Brain microvascular endothelial cell (primary cell): ENCODE measurements around the gene MAP2K6.
"Not testable (repeated sequence)": the region's sequence is repeated elsewhere in the genome, so short reads cannot be mapped to it uniquely, and the experiment has no call there.

Source experiments
- DNase-seq: peaks from one replicate; pipeline ENCODE4 v3.0.0-alpha.2; 2020
- H3K27ac ChIP-seq: fragments of 250-450 bp; sonication (Bioruptor Pico); 2 replicates; pipeline ENCODE4 v1.5.1; 2020; ENCODE audit warnings: mild to moderate bottlenecking, moderate library complexity
- H3K27me3 ChIP-seq: fragments of 250-450 bp; sonication (Bioruptor Pico); replicated peaks from 2 replicates; pipeline ENCODE4 v1.5.1; 2020; ENCODE audit warnings: mild to moderate bottlenecking
- H3K36me3 ChIP-seq: fragments of 250-450 bp; sonication (Bioruptor Pico); replicated peaks from 2 replicates; pipeline ENCODE4 v1.5.1; 2020; ENCODE audit warnings: mild to moderate bottlenecking
- H3K4me3 ChIP-seq: 2 replicates; pipeline ENCODE4 v1.5.1; 2011; ENCODE audit warnings: low read depth, mild to moderate bottlenecking, control low read depth, low read length, moderate library complexity
- CTCF ChIP-seq: IDR thresholded peaks from 2 replicates; pipeline ENCODE4 v1.5.1; 2011; ENCODE audit warnings: low read depth, mild to moderate bottlenecking, moderate library complexity, low read length, control low read depth, inconsistent platforms; ENCODE audit errors: missing control alignments
- in situ Hi-C: cut with HindIII; loops from 2 replicates; pipeline ENCODE4 v1.10.0; 2017; ENCODE audit warnings: low sequenced_read_pairs, low pct_ligation_motif_present

Gene MAP2K6

GRCh38 chr17:69477903-69478266 lies 63.4 kb downstream of the MAP2K6 start:
- DNase-seq, result no peak
- Histone ChIP-seq H3K27ac (no peak overlapping the region), H3K36me3 (no peaks in the 10 kb centered on the region), H3K4me3 (no peak overlapping the region), H3K27me3 (no peaks in the 10 kb centered on the region)
- in situ Hi-C loops, result no loop called here
- TF ChIP-seq CTCF, result no peak

GRCh38 chr17:69478916-69479315 lies 64.4 kb downstream of the MAP2K6 start:
- Histone ChIP-seq H3K27me3 (no peaks in the 10 kb centered on the region), H3K27ac (no peak overlapping the region), H3K4me3 (no peak overlapping the region), H3K36me3 (no peaks in the 10 kb centered on the region)
- in situ Hi-C loops, result no loop called here
- no peak for TF ChIP-seq CTCF
- no peak for DNase-seq

- H3K4me3 ChIP-seq, in situ Hi-C loops, H3K27me3 ChIP-seq, DNase-seq, H3K27ac ChIP-seq, H3K36me3 ChIP-seq: not testable (repeated sequence)
These were observed 65.3 kb downstream of the MAP2K6 start for GRCh38 chr17:69479756-69480155.

GRCh38 chr17:69480245-69480644 lies 65.7 kb downstream of the MAP2K6 start:
- no peak for TF ChIP-seq CTCF
- no peaks in the 10 kb centered on the region for H3K36me3 ChIP-seq
- in situ Hi-C loops, result no loop called here
- no peak overlapping the region for H3K27ac ChIP-seq
- H3K4me3 ChIP-seq, result no peak overlapping the region
- DNase-seq, result no peak
- no peaks in the 10 kb centered on the region for H3K27me3 ChIP-seq

GRCh38 chr17:69485251-69485661 lies 70.8 kb downstream of the MAP2K6 start:
- in situ Hi-C loops, result no loop called here

GRCh38 chr17:69485901-69486643 lies 71.6 kb downstream of the MAP2K6 start:
- Histone ChIP-seq H3K4me3 (no peak overlapping the region), H3K36me3 (no peaks in the 10 kb centered on the region), H3K27ac (no peak overlapping the region), H3K27me3 (no peaks in the 10 kb centered on the region)
- peak; percentile 2 for DNase-seq
- no peak for TF ChIP-seq CTCF
- in situ Hi-C loops, result no loop called here

More at GRCh38 chr17:69485251-69485661, 70.8 kb downstream of the MAP2K6 start:
- DNase-seq, result no peak
- Histone ChIP-seq H3K27me3 (no peaks in the 10 kb centered on the region), H3K36me3 (no peaks in the 10 kb centered on the region), H3K4me3 (no peak overlapping the region), H3K27ac (no peak overlapping the region)
- TF ChIP-seq CTCF, result no peak
